CD14-positive monocyte (primary cell): ENCODE measurements around the gene MAP2K1. TPM values are rescaled to one million over a fixed set of nuclear protein-coding genes. Genes with fewer than 3 reads are reported as not detected.
A peak's percentile ranks its signal among the peaks of the same experiment; 100 is the strongest.

Experiments
- DNase-seq, 3 donors: peaks; one replicate each; pipeline ENCODE4 v3.0.0-alpha.2; 2011 to 2022
- H2AFZ ChIP-seq: 2 replicates; pipeline ENCODE4 v1.6.0; 2012; ENCODE audit warnings: mild to moderate bottlenecking, low read depth, low read length, inconsistent platforms; ENCODE audit not compliant: insufficient read depth, poor library complexity, severe bottlenecking
- H3K27ac ChIP-seq, 2 donors: 1 replicate in 1 of 2; 2 replicates in 1 of 2; pipeline ENCODE4 v1.5.1; 2012 to 2013; ENCODE audit warnings: low read length in 2 of 2, control low read depth in 1 of 2, inconsistent platforms in 1 of 2, low read depth in 1 of 2, mild to moderate bottlenecking in 1 of 2
- H3K27me3 ChIP-seq, 2 donors: one replicate each; pipeline versions ENCODE4 v1.6.0 to v1.6.1; 2011 to 2013; ENCODE audit warnings: low read length in 2 of 2; ENCODE audit not compliant: control insufficient read depth in 2 of 2, insufficient read depth in 2 of 2
- H3K36me3 ChIP-seq, 2 donors: replicated peaks in 1 of 2; 1 replicate in 1 of 2; 2 replicates in 1 of 2; pipeline versions ENCODE4 v1.5.1 to v1.6.1; 2012 to 2013; ENCODE audit warnings: low read length in 2 of 2, control low read depth in 1 of 2, inconsistent platforms in 1 of 2, mild to moderate bottlenecking in 1 of 2; ENCODE audit not compliant: insufficient read depth in 2 of 2, control insufficient read depth in 1 of 2
- H3K4me1 ChIP-seq, 2 donors: 1 replicate in 1 of 2; 2 replicates in 1 of 2; pipeline versions ENCODE4 v1.5.1 to v1.6.1; 2012 to 2013; ENCODE audit warnings: low read length in 2 of 2, control low read depth in 1 of 2, inconsistent platforms in 1 of 2, mild to moderate bottlenecking in 1 of 2, moderate library complexity in 1 of 2; ENCODE audit not compliant: insufficient read depth in 2 of 2, control insufficient read depth in 1 of 2
- H3K4me2 ChIP-seq: replicated peaks from 2 replicates; pipeline ENCODE3; 2012; ENCODE audit warnings: low read length, moderate library complexity, mild to moderate bottlenecking; ENCODE audit not compliant: poor library complexity, severe bottlenecking; ENCODE audit errors: extremely low read depth
- H3K4me3 ChIP-seq, 3 experiments: fragments of 200-600 bp in 1 of 3; sonication (generic) in 1 of 3; replicated peaks in 1 of 3; 1 replicate in 2 of 3; 2 replicates in 1 of 3; pipeline ENCODE4 v1.5.1; 2011 to 2013; ENCODE audit warnings: low read length in 3 of 3, mild to moderate bottlenecking in 3 of 3, control low read depth in 2 of 3, low read depth in 2 of 3, inconsistent platforms in 1 of 3, moderate library complexity in 1 of 3
- H3K79me2 ChIP-seq: 2 replicates; pipeline ENCODE4 v1.6.0; 2012; ENCODE audit warnings: mild to moderate bottlenecking, control low read depth, inconsistent platforms, low read length, moderate library complexity; ENCODE audit not compliant: insufficient read depth
- H3K9ac ChIP-seq: 2 replicates; pipeline ENCODE4 v1.6.0; 2017; ENCODE audit warnings: low read length, mild to moderate bottlenecking; ENCODE audit not compliant: insufficient read depth, poor library complexity, severe bottlenecking
- H3K9me3 ChIP-seq, 2 donors: replicated peaks in 1 of 2; 1 replicate in 1 of 2; 2 replicates in 1 of 2; pipeline versions ENCODE4 v1.5.1 to v1.6.1; 2012 to 2013; ENCODE audit warnings: low read length in 2 of 2, control low read depth in 1 of 2; ENCODE audit not compliant: control insufficient read depth in 1 of 2, insufficient read depth in 1 of 2
- H4K20me1 ChIP-seq: 2 replicates; pipeline ENCODE4 v1.6.0; 2012; ENCODE audit warnings: mild to moderate bottlenecking, low read length, control low read depth, moderate library complexity; ENCODE audit not compliant: insufficient read depth
- H3K27ac Mint-ChIP-seq, 7 donors: one replicate each; pipeline ENCODE4 v1.8.0; 2020; ENCODE audit warnings: mild to moderate bottlenecking in 7 of 7, mixed read lengths in 7 of 7, moderate library complexity in 6 of 7, inconsistent platforms in 2 of 7
- H3K27me3 Mint-ChIP-seq, 3 donors: one replicate each; pipeline ENCODE4 v1.8.0; 2021 to 2022; ENCODE audit warnings: low read depth in 3 of 3, mild to moderate bottlenecking in 3 of 3, mixed read lengths in 3 of 3, moderate library complexity in 3 of 3, inconsistent platforms in 1 of 3
- H3K36me3 Mint-ChIP-seq, 2 donors: one replicate each; pipeline ENCODE4 v1.8.0; 2020; ENCODE audit warnings: mixed read lengths in 2 of 2, inconsistent platforms in 1 of 2, mild to moderate bottlenecking in 1 of 2
- H3K4me1 Mint-ChIP-seq: one replicate; pipeline ENCODE4 v1.8.0; 2020; ENCODE audit warnings: mild to moderate bottlenecking, mixed read lengths
- H3K4me3 Mint-ChIP-seq, 2 donors: one replicate each; pipeline ENCODE4 v1.8.0; 2020; ENCODE audit warnings: mild to moderate bottlenecking in 2 of 2, mixed read lengths in 2 of 2, moderate library complexity in 1 of 2
- H3K9me3 Mint-ChIP-seq, 7 donors: one replicate each; pipeline ENCODE4 v1.8.0; 2020 to 2022; ENCODE audit warnings: mixed read lengths in 7 of 7, mild to moderate bottlenecking in 6 of 7, moderate library complexity in 6 of 7, inconsistent platforms in 2 of 7
- WGBS: methylation state at CpG from one replicate; pipeline ENCODE4 v1.1.5; 2013; ENCODE audit warnings: missing lambda C conversion rate; ENCODE audit not compliant: insufficient coverage; 5-methylcytosine and 5-hydroxymethylcytosine counted together
- intact Hi-C, 2 donors: fragments of 100-400 bp; cut with micrococcal nuclease; formaldehyde crosslinking; loops; one replicate each; pipeline versions ENCODE4 v1.15.0 to v1.15.1; 2023
- polyA plus RNA-seq, 3 donors: library from polyadenylated mRNA; depleted of rRNA in 1 of 3; unstranded in 2 of 3; stranded (reverse) in 1 of 3; fragments of 300-500 nt in 2 of 3; fragments of >200 nt in 1 of 3; fragmentation: Illumina TruSeq in 2 of 3; gene quantifications; 1 replicate in 2 of 3; 2 replicates in 1 of 3; pipeline ENCODE4 v1.2.3, GENCODE V29; 2012 to 2021
- TF ChIP-seq, protein P1 (sequence below): fragments of 200-600 bp; IDR thresholded peaks from one replicate; pipeline ENCODE4 v1.8.0; 2022; ENCODE audit warnings: antibody characterized with exemption, mild to moderate bottlenecking

MAP2K1 gene
- polyA plus RNA-seq, 3 donors, result 41.3 to 71.1 (median 64.5) TPM

DNA sequence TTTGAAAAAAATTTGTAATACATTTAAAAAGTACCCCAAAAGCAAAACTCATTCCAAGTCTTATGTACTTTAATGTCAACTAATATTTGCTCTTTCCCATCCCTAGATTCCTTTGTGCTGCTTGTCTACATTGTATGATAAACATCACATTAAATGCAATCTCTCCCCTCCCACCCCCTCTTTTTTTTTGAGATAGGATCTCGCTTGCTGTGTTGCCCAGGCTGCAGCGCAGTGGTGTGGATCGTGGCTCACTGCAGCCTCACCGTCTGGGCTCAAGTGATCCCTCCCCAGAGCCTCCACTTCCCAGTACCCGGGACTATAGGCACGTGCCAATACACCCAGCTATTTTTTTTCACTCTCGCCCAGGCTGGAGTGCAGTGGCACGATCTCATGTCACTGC is 12.6 kb downstream of the MAP2K1 start:
- H3K4me3 Mint-ChIP-seq, result peak overlapping the region in 1 of 2 donors; percentile 31
- TF ChIP-seq, protein P1, sequence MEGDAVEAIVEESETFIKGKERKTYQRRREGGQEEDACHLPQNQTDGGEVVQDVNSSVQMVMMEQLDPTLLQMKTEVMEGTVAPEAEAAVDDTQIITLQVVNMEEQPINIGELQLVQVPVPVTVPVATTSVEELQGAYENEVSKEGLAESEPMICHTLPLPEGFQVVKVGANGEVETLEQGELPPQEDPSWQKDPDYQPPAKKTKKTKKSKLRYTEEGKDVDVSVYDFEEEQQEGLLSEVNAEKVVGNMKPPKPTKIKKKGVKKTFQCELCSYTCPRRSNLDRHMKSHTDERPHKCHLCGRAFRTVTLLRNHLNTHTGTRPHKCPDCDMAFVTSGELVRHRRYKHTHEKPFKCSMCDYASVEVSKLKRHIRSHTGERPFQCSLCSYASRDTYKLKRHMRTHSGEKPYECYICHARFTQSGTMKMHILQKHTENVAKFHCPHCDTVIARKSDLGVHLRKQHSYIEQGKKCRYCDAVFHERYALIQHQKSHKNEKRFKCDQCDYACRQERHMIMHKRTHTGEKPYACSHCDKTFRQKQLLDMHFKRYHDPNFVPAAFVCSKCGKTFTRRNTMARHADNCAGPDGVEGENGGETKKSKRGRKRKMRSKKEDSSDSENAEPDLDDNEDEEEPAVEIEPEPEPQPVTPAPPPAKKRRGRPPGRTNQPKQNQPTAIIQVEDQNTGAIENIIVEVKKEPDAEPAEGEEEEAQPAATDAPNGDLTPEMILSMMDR, result no peak

DNA sequence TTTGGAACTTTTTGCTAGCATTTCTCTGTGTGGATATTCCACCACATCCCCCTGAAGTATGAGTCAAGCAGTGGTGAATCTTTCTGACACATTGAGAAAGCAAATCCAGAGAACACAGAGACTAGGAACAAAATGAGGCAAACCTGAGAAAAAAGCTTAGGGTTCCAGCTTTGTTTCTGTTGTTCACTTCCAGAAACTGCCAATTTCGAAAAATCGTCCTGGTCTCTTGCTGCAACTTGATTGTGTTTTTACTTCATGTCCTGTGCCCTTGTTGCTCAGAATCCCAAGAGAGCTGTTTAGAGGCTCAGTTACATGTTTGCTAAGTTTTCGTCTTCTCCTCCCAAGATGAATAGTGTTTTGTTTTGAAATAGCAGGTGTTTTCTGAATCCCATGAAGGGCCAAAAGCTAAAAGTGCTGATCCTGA is 13.7 kb downstream of the MAP2K1 start:
- peaks cover 17 to 37% of the 10 kb centered on the region in 2 donors for H3K4me1 ChIP-seq
- H3K4me2 ChIP-seq, result no peak overlapping the region
- 59% methylated on average over 2 of the region's 3 CpGs for WGBS
- Mint-ChIP-seq H3K9me3 (no peaks in the 10 kb centered on the region), H3K27ac (peak overlapping the region in 1 of 7 donors; percentile 45), H3K4me3 (no peak overlapping the region), H3K27me3 (no peaks in the 10 kb centered on the region), H3K36me3 (peaks cover 44 to 53% of the 10 kb centered on the region in 2 donors), H3K4me1 (peaks cover 59% of the 10 kb centered on the region)
- H3K27me3 ChIP-seq, result no peaks in the 10 kb centered on the region
- DNase-seq, result no peak
- no peak overlapping the region for H3K4me3 ChIP-seq
- H3K36me3 ChIP-seq, result peaks cover 9 to 31% of the 10 kb centered on the region in 2 donors
- TF ChIP-seq, protein P1, result no peak
- no peak overlapping the region for H3K9ac ChIP-seq
- H3K9me3 ChIP-seq, result no peaks in the 10 kb centered on the region
- peaks cover 95% of the 10 kb centered on the region for H4K20me1 ChIP-seq
- no peak overlapping the region for H2AFZ ChIP-seq
- H3K27ac ChIP-seq, result no peak overlapping the region
- intact Hi-C loops, result no loop called here
- H3K79me2 ChIP-seq, result peaks cover 100% of the 10 kb centered on the region

More for the DNA sequence above, 12.6 kb downstream of the MAP2K1 start:
- H3K9ac ChIP-seq, result no peak overlapping the region
- no peaks in the 10 kb centered on the region for H3K27me3 ChIP-seq
- 100% methylated on average over 4 of the region's 8 CpGs for WGBS
- intact Hi-C loops, result no loop called here
- no peak overlapping the region for H2AFZ ChIP-seq
- no peaks in the 10 kb centered on the region for H3K9me3 ChIP-seq
- H3K36me3 Mint-ChIP-seq, result peaks cover 44 to 56% of the 10 kb centered on the region in 2 donors
- H3K4me1 Mint-ChIP-seq, result peaks cover 58% of the 10 kb centered on the region
- no peaks in the 10 kb centered on the region for H3K9me3 Mint-ChIP-seq
- H4K20me1 ChIP-seq, result peaks cover 95% of the 10 kb centered on the region
- H3K27ac Mint-ChIP-seq, result peak overlapping the region in 2 of 7 donors; percentile 3 to 52
- peaks cover 7 to 26% of the 10 kb centered on the region in 2 donors for H3K4me1 ChIP-seq
- peaks cover 9 to 39% of the 10 kb centered on the region in 2 donors for H3K36me3 ChIP-seq
- no peak overlapping the region for H3K4me3 ChIP-seq
- DNase-seq, result no peak
- H3K27ac ChIP-seq, result no peak overlapping the region
- no peak overlapping the region for H3K4me2 ChIP-seq
- H3K27me3 Mint-ChIP-seq, result no peaks in the 10 kb centered on the region
- peaks cover 100% of the 10 kb centered on the region for H3K79me2 ChIP-seq
